ENCODE data around the gene PHC3.

PHC3 gene

GRCh38 chr3:170054204-170054603, 127.3 kb downstream of the PHC3 start:
- in situ Hi-C loops (cut with MboI; ENCODE audit: low pct_unique_long_range_greater_than_20kb, low sequenced_read_pairs, unreplicated experiment), result no loop called here
- TF ChIP-seq CTCF (IDR thresholded peaks at IDR 0.05; ENCODE audit: extremely low read depth, insufficient read depth, missing control alignments), result peak; percentile 56
- DNase-seq (ENCODE audit: low spot score), result no peak

- TF ChIP-seq CTCF (IDR thresholded peaks at IDR 0.05; ENCODE audit: extremely low read depth, insufficient read depth, missing control alignments), result no peak
- no peak for DNase-seq (ENCODE audit: low spot score)
- in situ Hi-C loops (cut with MboI; ENCODE audit: low pct_unique_long_range_greater_than_20kb, low sequenced_read_pairs, unreplicated experiment), result no loop called here
Measured at GRCh38 chr3:170052398-170052797, 129.1 kb downstream of the PHC3 start.

GRCh38 chr3:170050753-170051152, 130.8 kb downstream of the PHC3 start:
- no peak for DNase-seq (ENCODE audit: low spot score)
- in situ Hi-C loops (cut with MboI; ENCODE audit: low pct_unique_long_range_greater_than_20kb, low sequenced_read_pairs, unreplicated experiment), result no loop called here
- no peak for TF ChIP-seq CTCF (IDR thresholded peaks at IDR 0.05; ENCODE audit: extremely low read depth, insufficient read depth, missing control alignments)

GRCh38 chr3:170049146-170050000, 132.2 kb downstream of the PHC3 start:
- no peak for DNase-seq (ENCODE audit: low spot score)
- in situ Hi-C loops (cut with MboI; ENCODE audit: low pct_unique_long_range_greater_than_20kb, low sequenced_read_pairs, unreplicated experiment), result no loop called here
- TF ChIP-seq CTCF (IDR thresholded peaks at IDR 0.05; ENCODE audit: extremely low read depth, insufficient read depth, missing control alignments), result no peak

DNA sequence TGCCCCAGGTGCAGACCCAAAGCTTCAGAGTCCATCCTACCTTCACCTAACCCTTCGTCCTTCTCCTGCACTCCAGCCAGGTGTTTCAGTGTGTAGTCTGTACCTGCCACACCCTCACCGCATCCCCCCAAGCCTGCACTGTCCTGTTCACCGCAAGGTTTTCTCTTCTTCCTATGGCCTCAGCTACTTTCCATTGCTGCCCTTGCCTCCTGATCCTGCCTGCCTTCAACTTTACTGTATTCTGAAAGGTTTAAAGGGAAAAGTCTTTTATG, 134.5 kb downstream of the PHC3 start:
- no peak for TF ChIP-seq CTCF (IDR thresholded peaks at IDR 0.05; ENCODE audit: extremely low read depth, insufficient read depth, missing control alignments)
- no peak for DNase-seq (ENCODE audit: low spot score)
- in situ Hi-C loops (cut with MboI; ENCODE audit: low pct_unique_long_range_greater_than_20kb, low sequenced_read_pairs, unreplicated experiment), result no loop called here

DNA sequence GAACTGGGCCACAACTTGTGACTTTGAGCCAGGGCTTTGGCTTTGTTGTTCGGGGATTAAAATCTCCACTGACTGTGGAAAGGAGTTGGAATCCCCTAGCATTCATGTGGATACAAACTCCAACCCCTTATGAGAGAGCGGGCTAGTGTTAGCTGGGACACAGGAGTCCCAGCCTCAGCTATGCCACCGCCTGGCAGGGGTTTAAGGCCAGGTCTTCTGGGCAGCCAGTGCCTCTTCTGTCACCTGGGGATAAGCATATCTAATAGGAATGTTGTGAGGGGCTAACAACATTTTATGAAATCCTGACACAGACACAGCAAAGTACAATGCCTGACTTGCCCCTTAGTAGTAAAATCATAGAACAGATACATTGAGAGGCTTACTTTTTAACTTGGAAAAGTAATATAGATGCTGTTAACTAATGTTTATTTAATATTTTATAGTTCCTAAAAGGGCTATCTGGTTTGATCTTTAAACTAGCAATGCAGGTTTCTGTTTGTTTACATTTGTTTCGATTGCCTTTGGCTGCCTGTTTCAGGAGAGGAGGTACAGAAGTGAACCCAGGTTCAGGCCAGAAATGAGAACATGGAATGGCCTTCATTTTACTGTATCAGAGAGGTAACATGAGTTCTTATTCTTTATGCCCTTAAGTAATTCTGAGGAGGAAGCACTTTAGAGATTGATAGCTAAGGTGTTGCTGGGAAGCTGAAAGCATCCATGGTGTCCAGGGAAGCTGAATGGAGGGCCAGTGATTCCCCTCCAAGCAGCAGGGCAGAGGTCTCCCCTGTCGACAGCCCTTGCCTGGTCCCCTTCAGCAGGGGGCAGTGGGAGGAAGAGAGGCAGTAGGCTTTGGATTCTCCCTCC, 135.0 kb downstream of the PHC3 start:
- in situ Hi-C loops (cut with MboI; ENCODE audit: low pct_unique_long_range_greater_than_20kb, low sequenced_read_pairs, unreplicated experiment), result no loop called here
- no peak for DNase-seq (ENCODE audit: low spot score)
- TF ChIP-seq CTCF (IDR thresholded peaks at IDR 0.05; ENCODE audit: extremely low read depth, insufficient read depth, missing control alignments), result no peak
